Endothelial cell of umbilical vein (primary cell): ENCODE data around the gene SLC25A29. TPM values are rescaled to one million over a fixed set of nuclear protein-coding genes. Genes with fewer than 3 reads are reported as not detected.
A peak's percentile ranks its signal among the peaks of the same experiment; 100 is the strongest.

Experiments
- BruUV-seq: library from RNA; stranded (reverse); fragments of 400-500 nt; replicated peaks from 2 replicates; lab custom pipeline; 2021; lab: Mats Ljungman, UMichigan
- CTCF ChIA-PET: fragments of 300-600, 350-600 bp; sonication (Branson Sonifier 250); formaldehyde crosslinking; loops from one replicate; lab custom pipeline; 2021; ENCODE audit warnings: antibody characterized with exemption, inconsistent platforms; lab: Charles Lee
- POLR2A ChIA-PET: fragments of 300-600, 350-600 bp; sonication (Branson Sonifier 250); formaldehyde crosslinking; loops from one replicate; lab custom pipeline; 2021; ENCODE audit warnings: antibody characterized with exemption, inconsistent platforms; lab: Charles Lee
- DNase-seq: peaks from one replicate; pipeline ENCODE4 v3.0.0-alpha.2; 2011; ENCODE audit warnings: low read depth, low spot score
- FAIRE-seq: peaks from 2 replicates; lab custom pipeline; 2011; peaks lifted over from hg19 to GRCh38; lab: Jason Lieb, UNC
- H2AFZ ChIP-seq: 2 replicates; pipeline ENCODE4 v1.6.0; 2012; ENCODE audit warnings: low read depth, low read length, control low read depth, inconsistent platforms
- H3K27ac ChIP-seq: 2 replicates; pipeline ENCODE4 v1.5.1; 2011; ENCODE audit warnings: low read depth, mild to moderate bottlenecking, control low read depth, low read length, moderate library complexity; ENCODE audit not compliant: insufficient read depth
- H3K27me3 ChIP-seq, 2 experiments: 2 replicates each; pipeline versions ENCODE4 v1.6.0 to v1.6.1; 2011; ENCODE audit warnings: low read length in 2 of 2, mixed read lengths in 1 of 2; ENCODE audit not compliant: control insufficient read depth in 2 of 2, insufficient read depth in 2 of 2
- H3K36me3 ChIP-seq, 2 experiments: 2 replicates in 1 of 2; 3 replicates in 1 of 2; pipeline ENCODE4 v1.5.1; 2011; ENCODE audit warnings: low read length in 2 of 2, mild to moderate bottlenecking in 1 of 2, moderate library complexity in 1 of 2; ENCODE audit not compliant: control insufficient read depth in 2 of 2, insufficient read depth in 2 of 2; ENCODE audit errors: extremely low read depth in 1 of 2
- H3K4me1 ChIP-seq: 3 replicates; pipeline ENCODE4 v1.5.1; 2011; ENCODE audit warnings: mild to moderate bottlenecking, low read length; ENCODE audit not compliant: control insufficient read depth, insufficient read depth; ENCODE audit errors: extremely low read depth
- H3K4me2 ChIP-seq: 2 replicates; pipeline ENCODE4 v1.6.1; 2011; ENCODE audit warnings: low read length, control low read depth, mixed read lengths; ENCODE audit not compliant: insufficient read depth
- H3K4me3 ChIP-seq, 3 experiments: fragments of 200-600 bp in 1 of 3; sonication (generic), shearing (Covaris generic) in 1 of 3; replicated peaks in 1 of 3; 2 replicates each; pipeline ENCODE4 v1.5.1; 2011 to 2016; ENCODE audit warnings: control low read depth in 3 of 3, low read length in 3 of 3, mild to moderate bottlenecking in 2 of 3, inconsistent platforms in 1 of 3, low read depth in 1 of 3, moderate library complexity in 1 of 3; ENCODE audit not compliant: insufficient read depth in 1 of 3
- H3K79me2 ChIP-seq: 2 replicates; pipeline ENCODE4 v1.6.0; 2012; ENCODE audit warnings: low read length, inconsistent platforms; ENCODE audit not compliant: control insufficient read depth, insufficient read depth
- H3K9ac ChIP-seq: replicated peaks from 2 replicates; pipeline ENCODE3; 2011; ENCODE audit warnings: low read length, control low read depth; ENCODE audit not compliant: insufficient read depth; ENCODE audit errors: extremely low read depth
- H3K9me1 ChIP-seq: replicated peaks from 3 replicates; pipeline ENCODE4 v1.6.0; 2011; ENCODE audit warnings: mild to moderate bottlenecking, low read length; ENCODE audit not compliant: control insufficient read depth, insufficient read depth; ENCODE audit errors: extremely low read depth
- H3K9me3 ChIP-seq: replicated peaks from 2 replicates; pipeline ENCODE4 v1.5.1; 2012; ENCODE audit warnings: low read length, inconsistent platforms; ENCODE audit not compliant: control insufficient read depth, insufficient read depth
- H4K20me1 ChIP-seq: replicated peaks from 2 replicates; pipeline ENCODE3; 2011; ENCODE audit warnings: mild to moderate bottlenecking, low read length; ENCODE audit not compliant: control insufficient read depth, insufficient read depth; ENCODE audit errors: extremely low read depth
- CTCF ChIP-seq, 2 donors: IDR thresholded peaks; 1 replicate in 1 of 2; 2 replicates in 1 of 2; pipeline ENCODE4 v1.5.1; 2011; ENCODE audit warnings: low read length in 2 of 2, mild to moderate bottlenecking in 2 of 2, moderate library complexity in 2 of 2, control low read depth in 1 of 2, inconsistent platforms in 1 of 2, low read depth in 1 of 2; ENCODE audit not compliant: insufficient read depth in 1 of 2; ENCODE audit errors: extremely low read depth in 1 of 2
- EZH2 ChIP-seq: IDR thresholded peaks from 2 replicates; pipeline ENCODE4 v1.6.1; 2012; ENCODE audit warnings: borderline replicate concordance, low read depth, mild to moderate bottlenecking, moderate library complexity, low read length, inconsistent platforms; ENCODE audit not compliant: severe bottlenecking
- FOS ChIP-seq: IDR thresholded peaks from 2 replicates; pipeline ENCODE4 v1.6.1; 2011; ENCODE audit warnings: mild to moderate bottlenecking, low read length, moderate library complexity, borderline replicate concordance; ENCODE audit not compliant: insufficient read depth
- MYC ChIP-seq: IDR thresholded peaks from one replicate; pipeline ENCODE4 v1.6.1; 2011; ENCODE audit warnings: mild to moderate bottlenecking, low read depth, low read length
- POLR2A ChIP-seq: IDR thresholded peaks from 2 replicates; pipeline ENCODE4 v1.6.1; 2012; ENCODE audit warnings: low read depth, mild to moderate bottlenecking, control low read depth, low read length
- dilution Hi-C: fragments of 300-500 bp; cut with MboI; formaldehyde crosslinking; loops from one replicate; pipeline ENCODE4 v1.15.0; 2019; ENCODE audit warnings: low sequenced_read_pairs; ENCODE audit not compliant: extremely low pct_ligation_motif_present
- intact Hi-C: fragments of 100-400 bp; cut with micrococcal nuclease; formaldehyde crosslinking; loops from one replicate; pipeline ENCODE4 v1.10.0; 2022
- polyA plus RNA-seq, 4 experiments: library from polyadenylated mRNA; depleted of rRNA in 3 of 4; stranded (reverse) in 3 of 4; unstranded in 1 of 4; fragments of >200 nt; gene quantifications; 2 replicates each; pipeline versions ENCODE4 v1.2.1 to v1.2.3, GENCODE V29; 2011 to 2012; ENCODE audit warnings: missing spikeins in 1 of 4
- total RNA-seq: library from RNA; stranded (reverse); gene quantifications from 2 replicates; pipeline ENCODE4 v1.2.3, GENCODE V29; 2021
- TF ChIP-seq, protein P1 (sequence below): IDR thresholded peaks from 2 replicates; pipeline ENCODE4 v1.6.1; 2011; ENCODE audit not compliant: insufficient read depth, insufficient read length

SLC25A29 gene
- total and polyA plus RNA-seq, 2 donors (not counting 3 experiments of a cell fraction or from before 2014, with no cell fraction given): 132 to 154 TPM

GRCh38 chr14:100303925-100304324 lies 2.3 kb downstream of the SLC25A29 start:
- intact Hi-C loops: loop anchor here (1.0 to 10.0 kb wide), 4 partner anchors 15 to 351 kb away; no protein-coding TSS in a partner anchor
- Histone ChIP-seq H3K4me1 (peaks cover 12% of the 10 kb centered on the region), H3K4me3 (no peak overlapping the region), H3K79me2 (peaks cover 10% of the 10 kb centered on the region), H3K27ac (no peak overlapping the region), H3K9me3 (no peaks in the 10 kb centered on the region), H3K36me3 (peaks cover 0 to 3% of the 10 kb centered on the region in 2 experiments), H4K20me1 (no peaks in the 10 kb centered on the region), H3K9me1 (no peaks in the 10 kb centered on the region), H3K9ac (no peak overlapping the region), H2AFZ (no peak overlapping the region), H3K4me2 (no peak overlapping the region), H3K27me3 (no peaks in the 10 kb centered on the region)
- POLR2A ChIA-PET: no interaction called here
- DNase-seq (no peak), FAIRE-seq (no peak)
- dilution Hi-C loops: no loop called here
- BruUV-seq: no TSS peak
- no peak for TF ChIP-seq FOS
- CTCF ChIA-PET: interaction anchor here (0.7 to 1.8 kb wide), 6 partner anchors 10 to 71 kb away, joined by 3 to 8 read pairs (median 5); a partner anchor contains a TSS

DNA sequence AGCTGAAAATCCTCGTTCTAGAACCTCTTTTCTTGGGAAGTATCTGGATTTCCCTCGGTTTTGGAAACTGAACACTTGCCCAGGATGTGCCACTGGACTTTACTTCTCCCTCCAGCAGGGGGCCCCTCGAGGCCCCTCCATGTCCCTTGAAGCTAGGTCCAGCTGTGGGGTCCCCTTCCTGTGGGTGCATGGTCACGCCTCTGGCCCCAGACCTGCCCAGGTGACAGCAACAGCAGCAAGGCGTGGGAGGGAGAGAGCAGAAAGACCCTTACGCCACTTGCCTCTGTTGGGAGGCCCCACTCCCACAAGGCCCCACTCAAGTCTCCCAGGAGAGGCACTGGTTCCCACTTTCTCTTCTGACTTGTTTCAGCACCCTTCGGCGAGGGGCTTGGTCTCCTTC lies 3.1 kb downstream of the SLC25A29 start:
- Histone ChIP-seq H3K9ac (no peak overlapping the region), H3K4me3 (no peak overlapping the region), H3K4me2 (no peak overlapping the region), H3K4me1 (peaks cover 9% of the 10 kb centered on the region), H3K36me3 (peaks cover 0 to 10% of the 10 kb centered on the region in 2 experiments), H3K79me2 (peaks cover 10% of the 10 kb centered on the region), H4K20me1 (no peaks in the 10 kb centered on the region), H3K9me1 (no peaks in the 10 kb centered on the region), H3K27me3 (no peaks in the 10 kb centered on the region), H2AFZ (no peak overlapping the region), H3K27ac (no peak overlapping the region), H3K9me3 (no peaks in the 10 kb centered on the region)
- DNase-seq (no peak), FAIRE-seq (peak; percentile 70)
- TF ChIP-seq CTCF (IDR thresholded peaks at IDR 0.05; ENCODE audit: extremely low read depth in 1 of 2, insufficient read depth in 1 of 2, low read depth in 1 of 2, low read length in 2 of 2): peak; percentile 71 to 85
- TF ChIP-seq MYC: no peak
- no peak for TF ChIP-seq EZH2
- no peak for TF ChIP-seq POLR2A
- TF ChIP-seq, protein P1, sequence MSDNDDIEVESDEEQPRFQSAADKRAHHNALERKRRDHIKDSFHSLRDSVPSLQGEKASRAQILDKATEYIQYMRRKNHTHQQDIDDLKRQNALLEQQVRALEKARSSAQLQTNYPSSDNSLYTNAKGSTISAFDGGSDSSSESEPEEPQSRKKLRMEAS: no peak
- no TSS peak for BruUV-seq
- ChIA-PET POLR2A (no interaction called here), CTCF (interaction anchor here (0.6 to 1.8 kb wide), 12 partner anchors 9 to 82 kb away, joined by 3 to 16 read pairs (median 4); partner anchors contain the start of gene WDR25)
- intact Hi-C loops (loop anchor here (1.0 to 10.0 kb wide), 3 partner anchors 63 to 352 kb away; no protein-coding TSS in a partner anchor), dilution Hi-C loops (no loop called here)
